Measurements from ENCODE around the gene NTMT1. TPM values are rescaled to one million over a fixed set of nuclear protein-coding genes. Genes with fewer than 3 reads are reported as not detected.

The NTMT1 gene
- total RNA-seq, 4 donors from 2014 or later: 7.0 to 26.0 (median 16.9) TPM

DNA sequence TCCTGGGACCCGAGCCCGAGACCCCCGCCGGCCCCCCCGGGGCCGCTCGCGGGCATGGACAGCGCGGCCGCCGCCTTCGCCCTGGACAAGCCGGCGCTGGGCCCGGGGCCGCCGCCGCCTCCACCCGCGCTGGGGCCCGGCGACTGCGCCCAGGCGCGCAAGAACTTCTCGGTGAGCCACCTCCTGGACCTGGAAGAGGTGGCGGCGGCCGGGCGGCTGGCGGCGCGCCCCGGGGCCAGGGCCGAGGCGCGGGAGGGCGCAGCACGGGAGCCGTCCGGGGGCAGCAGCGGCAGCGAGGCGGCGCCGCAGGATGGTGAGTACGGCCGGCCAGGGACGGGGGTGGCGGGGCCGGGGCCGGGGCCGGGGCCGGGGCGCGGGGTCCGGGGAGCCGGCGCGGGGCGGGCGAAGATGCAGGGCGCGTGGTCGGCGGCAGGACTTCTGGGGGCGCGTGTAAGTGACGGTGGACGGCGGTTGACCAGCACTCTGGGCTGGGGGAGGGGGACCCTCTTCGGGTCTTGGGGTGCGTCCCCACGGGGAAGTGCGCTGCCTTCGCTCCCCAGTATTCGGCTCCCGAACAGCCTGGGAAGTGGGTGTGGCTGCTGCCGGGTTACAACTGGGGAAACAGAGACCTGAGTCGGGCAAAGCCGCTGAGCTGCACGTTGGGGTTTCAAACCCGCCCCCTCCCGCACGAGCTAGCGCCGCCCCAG, 40.0 kb downstream of the NTMT1 start:
- TF ChIP-seq, protein P1, sequence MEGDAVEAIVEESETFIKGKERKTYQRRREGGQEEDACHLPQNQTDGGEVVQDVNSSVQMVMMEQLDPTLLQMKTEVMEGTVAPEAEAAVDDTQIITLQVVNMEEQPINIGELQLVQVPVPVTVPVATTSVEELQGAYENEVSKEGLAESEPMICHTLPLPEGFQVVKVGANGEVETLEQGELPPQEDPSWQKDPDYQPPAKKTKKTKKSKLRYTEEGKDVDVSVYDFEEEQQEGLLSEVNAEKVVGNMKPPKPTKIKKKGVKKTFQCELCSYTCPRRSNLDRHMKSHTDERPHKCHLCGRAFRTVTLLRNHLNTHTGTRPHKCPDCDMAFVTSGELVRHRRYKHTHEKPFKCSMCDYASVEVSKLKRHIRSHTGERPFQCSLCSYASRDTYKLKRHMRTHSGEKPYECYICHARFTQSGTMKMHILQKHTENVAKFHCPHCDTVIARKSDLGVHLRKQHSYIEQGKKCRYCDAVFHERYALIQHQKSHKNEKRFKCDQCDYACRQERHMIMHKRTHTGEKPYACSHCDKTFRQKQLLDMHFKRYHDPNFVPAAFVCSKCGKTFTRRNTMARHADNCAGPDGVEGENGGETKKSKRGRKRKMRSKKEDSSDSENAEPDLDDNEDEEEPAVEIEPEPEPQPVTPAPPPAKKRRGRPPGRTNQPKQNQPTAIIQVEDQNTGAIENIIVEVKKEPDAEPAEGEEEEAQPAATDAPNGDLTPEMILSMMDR (IDR thresholded peaks at IDR 0.05; ENCODE audit: low read depth): no peak

DNA sequence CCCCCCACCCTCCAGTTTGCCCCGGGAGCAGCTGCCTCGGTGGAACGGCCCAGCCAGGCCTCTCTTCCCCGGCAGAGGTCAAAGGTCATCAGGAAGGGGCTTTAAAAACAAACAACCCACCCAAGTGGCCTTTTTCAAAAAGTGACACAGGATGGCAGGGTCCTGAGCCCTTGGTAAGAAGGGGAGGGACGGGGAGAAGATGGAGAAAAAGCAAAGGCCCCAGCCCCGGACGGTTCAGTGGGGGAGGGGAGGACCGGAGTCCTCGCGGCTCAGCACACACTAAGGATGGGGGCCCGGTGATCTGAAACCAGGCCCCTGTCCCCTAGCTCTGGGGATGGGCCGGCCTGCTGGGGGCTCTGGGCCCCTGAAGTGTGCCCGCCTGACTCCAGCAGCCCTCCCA, 40.6 kb downstream of the NTMT1 start:
- TF ChIP-seq, protein P1 (IDR thresholded peaks at IDR 0.05; ENCODE audit: low read depth): no peak

DNA sequence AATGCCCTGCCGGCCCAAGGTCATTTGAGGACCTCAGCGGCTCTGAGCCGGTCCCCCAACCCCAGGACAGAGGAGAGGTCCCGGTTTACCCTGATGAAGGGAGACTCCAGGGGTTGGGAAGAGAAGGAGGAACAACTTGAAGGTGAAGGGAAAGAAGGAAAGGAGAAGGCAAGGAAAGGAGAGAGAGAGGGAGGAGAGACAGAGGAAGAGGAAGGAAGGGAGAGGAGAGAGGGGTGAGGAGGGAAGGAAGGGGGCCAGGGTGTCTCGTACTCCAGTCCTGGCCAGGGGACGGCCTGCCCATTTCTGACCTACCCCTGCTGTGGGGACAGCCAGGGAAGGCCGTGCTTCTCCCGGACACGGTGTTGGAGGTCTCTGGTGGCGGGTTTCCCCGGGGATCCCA, 41.4 kb downstream of the NTMT1 start:
- TF ChIP-seq, protein P1 (IDR thresholded peaks at IDR 0.05; ENCODE audit: low read depth): no peak

DNA sequence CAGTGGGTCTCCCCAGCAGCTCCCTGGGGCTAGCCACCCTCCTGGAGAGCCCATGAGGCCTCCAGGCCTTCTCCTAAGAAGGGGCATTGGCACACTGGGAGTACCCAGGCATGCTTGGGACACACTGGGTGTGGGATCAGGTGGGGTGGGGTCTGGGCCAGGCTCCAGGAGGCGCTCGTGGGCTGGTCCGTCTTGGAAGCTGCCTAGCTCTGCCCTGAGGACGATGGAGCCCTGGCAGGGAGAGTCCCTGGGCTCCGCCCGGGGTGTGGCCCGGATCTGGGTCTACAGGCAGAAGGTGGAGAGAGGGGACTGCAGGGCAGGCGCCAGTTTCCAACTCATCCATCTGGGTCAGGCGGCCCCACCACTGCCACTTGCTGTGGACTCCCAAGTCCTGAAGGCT, 41.9 kb downstream of the NTMT1 start:
- TF ChIP-seq, protein P1 (IDR thresholded peaks at IDR 0.05; ENCODE audit: low read depth): no peak

DNA sequence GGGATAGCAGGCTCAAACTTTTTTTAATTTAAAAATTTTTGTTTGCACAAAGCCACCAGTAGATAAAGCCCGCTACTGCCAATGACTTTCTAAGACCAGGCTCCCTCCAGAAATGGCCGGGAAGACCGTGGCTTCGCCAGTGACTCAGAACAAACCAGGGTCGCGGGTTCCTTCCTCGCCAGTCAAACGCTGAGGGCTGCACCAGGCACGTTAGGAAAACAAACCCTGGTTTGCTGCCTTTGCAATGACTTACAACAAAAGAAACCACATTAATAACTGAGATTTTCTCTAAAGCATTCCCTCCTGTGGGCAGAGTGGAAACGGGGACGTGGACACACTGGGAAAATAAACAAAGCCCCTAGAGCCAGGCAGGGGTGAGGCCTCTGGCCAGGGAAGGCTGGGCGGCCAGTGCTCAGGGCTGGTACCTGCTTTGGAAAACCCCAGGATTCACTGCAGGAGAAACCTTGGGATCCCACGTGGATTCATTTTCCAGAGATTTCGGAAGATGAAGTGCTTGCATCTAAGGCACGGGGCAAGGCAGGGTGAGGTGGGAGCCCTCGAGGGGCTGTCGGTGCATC, 43.3 kb downstream of the NTMT1 start:
- TF ChIP-seq, protein P1 (IDR thresholded peaks at IDR 0.05; ENCODE audit: low read depth): no peak

DNA sequence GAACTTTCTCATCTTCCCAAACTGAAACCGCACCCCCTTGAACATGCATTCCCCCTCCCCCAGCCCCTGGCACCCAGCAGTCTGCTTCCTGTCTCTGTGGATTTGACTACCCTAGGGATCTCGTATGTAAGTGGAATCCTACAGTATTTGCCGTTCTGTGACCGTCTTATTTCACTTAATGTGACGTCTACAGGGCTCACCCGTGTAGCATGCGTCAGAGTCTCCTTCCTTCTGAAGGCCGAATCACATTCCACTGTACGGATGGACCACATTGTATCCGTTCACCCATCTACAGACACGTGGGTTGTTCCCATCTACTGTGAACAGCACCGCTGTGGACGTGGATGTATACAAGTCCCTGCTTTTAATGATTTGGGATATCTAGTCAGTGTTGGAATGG, 44.0 kb downstream of the NTMT1 start:
- TF ChIP-seq, protein P1 (IDR thresholded peaks at IDR 0.05; ENCODE audit: low read depth): no peak

DNA sequence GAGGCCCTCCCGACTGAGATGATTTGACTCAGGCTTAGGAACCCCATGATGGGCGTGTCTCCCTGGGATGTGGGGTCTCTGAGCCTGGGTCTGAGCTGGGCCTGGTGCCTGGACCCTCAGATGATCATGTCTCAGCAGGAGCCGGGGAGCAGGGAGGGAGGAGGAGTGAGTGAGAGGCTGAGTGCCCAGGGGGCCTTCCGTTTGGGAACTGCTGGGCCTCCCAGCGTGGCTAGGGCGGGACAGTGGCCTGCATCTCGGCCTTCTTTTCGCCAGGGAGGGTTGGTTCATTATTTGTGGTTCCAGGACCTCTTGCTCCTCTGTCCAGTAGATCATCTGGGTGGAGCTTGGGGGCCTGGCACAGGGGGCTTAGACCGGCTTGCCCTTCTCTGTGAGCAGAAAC, 45.1 kb downstream of the NTMT1 start:
- TF ChIP-seq, protein P1 (IDR thresholded peaks at IDR 0.05; ENCODE audit: low read depth): no peak

Measured in subcutaneous adipose tissue (tissue), 4 donors.